ENCODE results near the gene PLOD1.

Gene PLOD1

GRCh38 chr1:12014141-12014991, 79.8 kb downstream of the PLOD1 start:
- Mint-ChIP-seq H3K9me3 (no peaks in the 10 kb centered on the region), H3K36me3 (ENCODE audit: low read depth) (peaks cover 36% of the 10 kb centered on the region), H3K27me3 (ENCODE audit: low read depth, poor library complexity) (peaks cover 5% of the 10 kb centered on the region), H3K4me3 (no peak overlapping the region), H3K4me1 (peaks cover 17% of the 10 kb centered on the region), H3K27ac (peak overlapping the region; percentile 93)
- DNase-seq, result no peak
- TF ChIP-seq, protein P1, sequence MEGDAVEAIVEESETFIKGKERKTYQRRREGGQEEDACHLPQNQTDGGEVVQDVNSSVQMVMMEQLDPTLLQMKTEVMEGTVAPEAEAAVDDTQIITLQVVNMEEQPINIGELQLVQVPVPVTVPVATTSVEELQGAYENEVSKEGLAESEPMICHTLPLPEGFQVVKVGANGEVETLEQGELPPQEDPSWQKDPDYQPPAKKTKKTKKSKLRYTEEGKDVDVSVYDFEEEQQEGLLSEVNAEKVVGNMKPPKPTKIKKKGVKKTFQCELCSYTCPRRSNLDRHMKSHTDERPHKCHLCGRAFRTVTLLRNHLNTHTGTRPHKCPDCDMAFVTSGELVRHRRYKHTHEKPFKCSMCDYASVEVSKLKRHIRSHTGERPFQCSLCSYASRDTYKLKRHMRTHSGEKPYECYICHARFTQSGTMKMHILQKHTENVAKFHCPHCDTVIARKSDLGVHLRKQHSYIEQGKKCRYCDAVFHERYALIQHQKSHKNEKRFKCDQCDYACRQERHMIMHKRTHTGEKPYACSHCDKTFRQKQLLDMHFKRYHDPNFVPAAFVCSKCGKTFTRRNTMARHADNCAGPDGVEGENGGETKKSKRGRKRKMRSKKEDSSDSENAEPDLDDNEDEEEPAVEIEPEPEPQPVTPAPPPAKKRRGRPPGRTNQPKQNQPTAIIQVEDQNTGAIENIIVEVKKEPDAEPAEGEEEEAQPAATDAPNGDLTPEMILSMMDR (IDR thresholded peaks at IDR 0.05), result no peak

DNA sequence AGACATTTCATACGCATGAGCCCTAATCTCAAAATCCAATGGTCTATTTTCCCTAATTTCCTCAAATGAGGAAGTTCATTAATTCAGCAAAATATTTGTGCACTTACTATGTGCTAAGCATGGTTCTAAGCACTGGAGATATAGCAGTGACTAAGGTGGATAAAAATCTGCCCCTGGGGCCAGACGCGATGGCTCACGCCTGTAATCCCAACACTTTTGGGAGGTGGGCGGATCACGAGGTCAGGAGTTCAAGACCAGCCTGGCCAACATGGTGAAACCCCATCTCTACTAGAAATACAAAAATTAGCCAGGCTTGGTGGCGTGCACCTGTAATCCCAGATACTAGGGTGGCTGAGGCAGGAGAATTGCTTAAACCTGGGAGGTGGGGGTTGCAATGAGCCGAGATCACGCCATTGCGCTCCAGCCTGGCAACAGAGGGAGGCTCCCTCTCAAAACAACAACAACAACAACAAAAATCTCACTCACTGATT, 80.5 kb downstream of the PLOD1 start:
- DNase-seq, result no peak
- Mint-ChIP-seq H3K36me3 (ENCODE audit: low read depth) (peaks cover 29% of the 10 kb centered on the region), H3K4me3 (no peak overlapping the region), H3K9me3 (no peaks in the 10 kb centered on the region), H3K4me1 (peaks cover 21% of the 10 kb centered on the region), H3K27ac (peak overlapping the region; percentile 93), H3K27me3 (ENCODE audit: low read depth, poor library complexity) (peaks cover 5% of the 10 kb centered on the region)
- TF ChIP-seq, protein P1 (IDR thresholded peaks at IDR 0.05), result no peak

- peaks cover 5% of the 10 kb centered on the region for H3K27me3 Mint-ChIP-seq (ENCODE audit: low read depth, poor library complexity)
- H3K9me3 Mint-ChIP-seq, result no peaks in the 10 kb centered on the region
- TF ChIP-seq, protein P1 (IDR thresholded peaks at IDR 0.05), result no peak
- no peak overlapping the region for H3K27ac Mint-ChIP-seq
- peaks cover 25% of the 10 kb centered on the region for H3K36me3 Mint-ChIP-seq (ENCODE audit: low read depth)
- H3K4me1 Mint-ChIP-seq, result peaks cover 23% of the 10 kb centered on the region
- no peak for DNase-seq
- no peak overlapping the region for H3K4me3 Mint-ChIP-seq
Observed at GRCh38 chr1:12015499-12015898, 81.0 kb downstream of the PLOD1 start.

GRCh38 chr1:12016182-12016581, 81.7 kb downstream of the PLOD1 start:
- Mint-ChIP-seq H3K27me3 (ENCODE audit: low read depth, poor library complexity) (peaks cover 5% of the 10 kb centered on the region), H3K36me3 (ENCODE audit: low read depth) (peaks cover 18% of the 10 kb centered on the region), H3K4me3 (no peak overlapping the region), H3K9me3 (no peaks in the 10 kb centered on the region), H3K27ac (no peak overlapping the region), H3K4me1 (peaks cover 23% of the 10 kb centered on the region)
- TF ChIP-seq, protein P1 (IDR thresholded peaks at IDR 0.05), result no peak
- no peak for DNase-seq

DNA sequence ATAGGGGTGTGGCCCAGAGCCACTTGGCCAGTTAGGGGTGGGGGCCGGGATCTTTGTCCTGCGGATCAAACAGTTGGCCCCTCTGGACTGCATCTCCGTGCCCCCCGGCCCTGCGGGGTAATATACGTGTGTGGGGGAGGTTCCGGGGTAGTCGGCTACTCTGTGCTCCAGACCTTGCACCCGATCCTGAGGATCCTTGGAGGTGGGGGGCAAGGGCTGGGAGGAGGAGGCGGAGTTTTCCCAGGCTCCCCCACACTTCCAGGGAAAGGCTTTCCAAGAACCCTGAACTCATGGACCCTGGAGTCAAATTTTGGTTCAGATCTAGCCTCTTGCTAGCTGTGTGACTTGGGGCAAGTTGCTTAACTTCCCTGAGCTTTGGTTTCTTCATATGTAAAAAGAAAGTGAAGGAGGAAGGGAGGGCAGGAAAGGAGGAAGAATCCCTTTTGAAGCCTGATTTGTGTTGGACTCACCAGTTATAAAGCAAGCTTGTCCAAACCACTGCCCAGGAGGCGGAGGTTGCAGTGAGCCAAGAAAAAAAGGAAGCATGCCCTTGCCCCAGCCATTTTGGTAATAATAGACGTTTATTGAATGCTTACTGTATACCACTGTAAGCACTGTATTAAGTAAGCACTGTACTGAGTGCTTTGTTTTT, 85.5 kb downstream of the PLOD1 start:
- Mint-ChIP-seq H3K27ac (peak overlapping the region; percentile 88), H3K4me1 (peaks cover 6% of the 10 kb centered on the region), H3K4me3 (peak overlapping the region; percentile 87), H3K36me3 (ENCODE audit: low read depth) (peaks cover 21% of the 10 kb centered on the region), H3K27me3 (ENCODE audit: low read depth, poor library complexity) (peaks cover 2% of the 10 kb centered on the region), H3K9me3 (no peaks in the 10 kb centered on the region)
- DNase-seq, result no peak
- TF ChIP-seq, protein P1 (IDR thresholded peaks at IDR 0.05), result no peak

All from nephron progenitor cell (in vitro differentiated cells).